SK-N-MC (cell line): ENCODE results near the gene ASB16.

Experiments
- EZH2 ChIP-seq: fragments of 200-600 bp; sonication (generic); IDR thresholded peaks from one replicate; pipeline ENCODE4 v1.6.1; 2017; ENCODE audit warnings: antibody characterized with exemption
- FOXP2 ChIP-seq: optimal IDR thresholded peaks from 2 replicates; pipeline ENCODE3; 2011; ENCODE audit warnings: mild to moderate bottlenecking, moderate library complexity; ENCODE audit not compliant: insufficient read depth; ENCODE audit errors: extremely low read length, control extremely low read depth
- POLR2AphosphoS5 ChIP-seq: IDR thresholded peaks from 2 replicates; pipeline ENCODE4 v1.6.1; 2012; ENCODE audit warnings: mild to moderate bottlenecking, low read depth, low read length, borderline replicate concordance

DNA sequence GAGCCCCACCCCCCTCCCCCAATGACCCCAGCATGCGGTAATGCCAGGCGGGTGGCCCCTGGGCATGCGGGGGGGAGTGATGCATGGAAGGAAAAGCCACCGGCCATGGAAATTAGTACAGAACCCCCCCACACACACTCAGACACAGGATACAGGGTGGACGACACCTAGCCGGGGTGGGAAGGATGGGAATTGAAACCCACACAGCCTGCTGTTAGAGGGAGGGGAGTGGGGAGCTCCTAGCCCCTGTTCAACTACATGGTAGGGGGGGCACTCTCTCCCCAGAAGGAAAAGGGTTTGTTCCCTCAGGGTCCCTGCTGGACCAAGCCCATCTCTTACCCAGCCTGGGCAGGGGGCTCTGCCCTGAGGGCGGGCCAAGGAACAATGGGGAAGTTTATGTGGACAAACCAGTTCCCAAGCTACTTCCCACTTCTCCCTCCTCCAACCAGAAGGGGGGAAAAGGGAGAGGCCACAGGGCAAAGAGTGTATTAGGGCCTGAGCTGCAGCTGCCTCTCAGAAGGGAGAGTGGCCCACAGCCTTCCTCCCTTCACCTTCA lies 21.5 kb downstream of the ASB16 start:
- TF ChIP-seq FOXP2 (no peak), POLR2AphosphoS5 (no peak; the same call in 1 of the 2 replicates), EZH2 (no peak)
